HUDEP-2 (cell line): ENCODE data around the gene ST7.
A peak's percentile ranks its signal among the peaks of the same experiment; 100 is the strongest.

Source experiments
- DNase-seq, 76 experiments: peaks; one replicate each; lab custom pipeline; 2025; ENCODE audit not compliant: unreplicated experiment in 76 of 76; lab: John Stamatoyannopoulos, UW

Gene ST7

DNA sequence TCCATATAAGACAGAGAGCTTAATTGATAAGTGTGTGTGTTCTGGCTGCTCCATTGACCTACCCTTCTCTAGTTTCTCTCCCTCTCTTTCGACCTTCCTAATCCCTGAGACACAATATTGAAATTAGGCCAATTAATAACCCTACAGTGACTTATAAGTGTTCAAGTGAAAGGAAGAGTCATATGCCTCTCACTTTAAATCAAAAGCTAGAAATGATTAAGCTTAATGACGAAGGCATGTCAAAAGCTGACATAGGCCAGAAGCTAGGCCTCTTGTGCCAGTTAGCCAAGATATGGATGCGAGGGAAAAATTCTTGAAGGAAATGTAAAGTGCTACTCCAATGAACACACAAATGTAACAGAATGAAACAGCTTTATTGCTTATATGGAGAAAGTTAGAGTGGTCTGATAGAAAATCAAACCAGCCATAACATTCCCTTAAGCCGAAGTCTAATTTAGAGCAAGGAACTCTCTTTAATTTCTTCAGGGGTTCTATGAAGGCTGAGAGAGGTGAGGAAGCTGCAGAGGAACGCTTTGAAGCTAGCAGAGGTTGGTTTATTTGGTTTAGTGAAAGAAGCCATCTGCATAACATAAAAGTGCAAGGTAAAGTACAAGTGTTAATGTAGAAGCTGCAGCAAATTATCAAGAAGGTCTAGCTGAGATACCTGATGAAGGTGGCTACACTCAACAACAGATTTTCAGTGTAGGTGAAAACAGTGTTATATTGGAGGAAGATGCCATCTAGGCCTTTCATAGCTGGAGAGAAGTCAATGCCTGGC lies 53.8 kb downstream of the ST7 start:
- DNase-seq: no peak

DNA sequence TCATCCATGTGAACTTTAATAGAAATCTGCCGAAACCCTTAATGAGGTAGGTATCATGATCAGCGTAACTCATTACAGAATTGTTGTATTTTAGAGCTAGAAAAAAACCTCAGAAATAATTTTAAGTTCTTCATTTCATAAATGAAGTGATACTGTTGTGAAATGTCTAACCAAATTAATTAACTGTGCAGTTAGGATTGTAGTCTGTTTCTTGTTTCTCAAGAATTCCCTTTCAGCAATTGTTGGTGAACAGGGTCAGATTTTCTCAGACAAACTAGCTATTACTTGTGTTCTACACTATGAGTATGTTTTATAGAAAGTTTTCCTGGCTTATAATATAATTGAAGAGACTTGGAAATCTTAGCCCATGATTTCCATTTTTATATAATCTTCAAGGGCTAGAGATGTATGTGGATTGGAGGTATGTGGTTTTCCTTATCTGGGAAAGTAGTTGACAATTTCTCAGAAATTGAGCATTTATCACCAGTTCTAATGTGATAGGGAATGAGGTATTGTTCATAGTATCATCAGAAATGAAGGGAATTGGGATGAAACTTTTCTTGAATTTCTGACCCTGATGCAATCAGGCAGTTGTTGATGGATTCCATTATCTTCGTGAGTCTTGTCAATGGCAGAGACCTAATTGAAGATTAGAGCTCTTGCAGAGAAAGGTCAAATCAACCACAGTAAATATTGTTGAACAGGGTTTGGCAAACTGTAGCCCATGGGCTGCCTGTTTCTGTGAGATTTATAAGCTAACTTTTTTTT lies 55.0 kb downstream of the ST7 start:
- DNase-seq: no peak

DNA sequence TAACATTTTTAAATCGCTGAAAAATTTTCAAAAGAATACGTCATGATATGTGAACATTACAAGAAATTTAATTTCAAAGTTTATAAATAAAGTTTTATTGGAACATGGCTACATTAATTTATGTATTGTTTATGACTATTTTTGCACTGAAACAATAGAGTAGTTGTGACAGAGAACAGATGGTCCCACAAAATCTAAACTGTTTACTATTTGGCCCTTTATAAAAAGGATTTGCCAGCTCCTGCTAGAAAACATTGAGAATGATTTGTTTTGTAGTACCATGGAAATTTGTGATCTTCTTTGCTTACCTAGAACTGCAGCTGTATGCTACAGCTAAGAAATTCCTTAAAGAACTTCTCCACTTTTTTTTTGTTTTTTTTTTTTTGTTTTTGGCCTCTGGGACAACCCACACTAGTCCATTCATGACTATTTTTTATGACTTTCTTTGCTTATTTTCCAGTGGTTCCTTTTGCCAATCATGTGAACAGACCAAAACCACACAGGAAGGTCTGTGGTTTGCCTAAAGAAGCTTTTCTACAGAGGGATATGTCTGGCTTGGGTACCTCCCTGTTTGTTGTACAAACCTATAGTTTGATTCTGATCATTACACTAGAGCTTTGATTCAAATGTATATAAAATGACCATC lies 55.7 kb downstream of the ST7 start:
- DNase-seq: peak in 1 of 76 experiments; percentile 23

DNA sequence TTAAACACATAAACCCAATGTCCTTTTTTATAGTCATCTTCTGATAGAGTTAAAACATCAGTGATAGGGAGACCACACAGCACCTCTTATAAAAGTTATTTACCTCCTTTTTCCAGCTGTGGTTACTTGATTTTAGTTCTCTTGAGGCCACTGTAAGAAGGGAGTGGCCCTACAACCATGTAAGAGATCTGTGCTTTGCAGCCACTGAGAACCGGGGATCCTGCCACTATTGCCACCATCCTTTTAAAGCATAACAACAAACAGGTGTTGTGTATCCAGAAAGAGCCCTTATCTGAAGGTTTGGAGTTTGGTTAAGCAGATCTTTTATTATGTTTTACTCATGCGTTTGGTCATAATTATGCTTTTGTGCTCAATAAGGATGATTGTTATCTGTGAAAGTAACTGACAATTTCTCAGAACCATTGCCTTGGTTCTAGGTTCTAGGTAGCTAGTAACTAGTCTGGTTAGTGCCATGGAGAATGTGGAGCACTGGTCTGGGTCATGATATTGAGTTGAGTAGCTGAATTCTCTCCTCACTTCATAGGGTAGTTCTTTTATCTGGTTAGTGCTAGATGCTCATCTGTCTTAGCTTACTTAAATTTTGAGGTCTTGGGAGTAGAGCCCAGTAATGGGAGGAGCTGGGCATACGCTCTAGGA lies 56.5 kb downstream of the ST7 start:
- no peak for DNase-seq

DNA sequence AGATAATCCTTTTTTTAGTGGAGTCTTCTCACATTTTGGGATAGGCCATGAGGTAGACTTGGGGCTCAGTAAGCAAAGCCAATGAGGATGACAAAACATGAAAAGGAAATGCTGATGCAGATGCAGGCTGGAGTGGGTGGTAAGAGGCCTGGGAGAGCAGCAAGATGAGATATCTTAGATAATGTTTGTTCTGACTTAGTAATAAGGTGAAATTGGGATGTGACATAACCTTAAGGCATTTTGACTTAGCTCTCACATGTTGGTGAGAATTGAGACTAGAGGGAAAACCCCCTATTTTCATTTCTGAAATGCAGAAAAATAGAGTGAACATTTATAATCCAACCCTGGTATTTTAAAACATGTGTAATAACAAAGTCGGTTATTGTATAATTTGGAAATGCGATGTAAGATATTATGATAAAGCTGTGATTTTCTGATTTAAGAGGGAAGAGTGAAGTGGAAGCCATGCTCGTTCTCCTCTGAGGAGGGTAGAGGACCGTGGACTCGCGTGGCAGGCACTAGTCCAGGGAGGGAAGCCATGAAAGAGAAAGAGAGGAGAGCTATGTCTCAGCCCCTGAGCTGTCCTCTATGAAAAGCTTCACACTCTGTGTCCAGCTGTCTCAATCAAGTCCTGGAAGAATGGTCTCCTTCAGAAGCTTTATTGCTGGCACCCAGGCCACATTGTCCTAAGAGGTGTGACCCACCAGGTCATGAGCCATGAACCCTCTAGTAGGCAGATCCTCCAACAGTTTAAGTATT lies 57.3 kb downstream of the ST7 start:
- no peak for DNase-seq

DNA sequence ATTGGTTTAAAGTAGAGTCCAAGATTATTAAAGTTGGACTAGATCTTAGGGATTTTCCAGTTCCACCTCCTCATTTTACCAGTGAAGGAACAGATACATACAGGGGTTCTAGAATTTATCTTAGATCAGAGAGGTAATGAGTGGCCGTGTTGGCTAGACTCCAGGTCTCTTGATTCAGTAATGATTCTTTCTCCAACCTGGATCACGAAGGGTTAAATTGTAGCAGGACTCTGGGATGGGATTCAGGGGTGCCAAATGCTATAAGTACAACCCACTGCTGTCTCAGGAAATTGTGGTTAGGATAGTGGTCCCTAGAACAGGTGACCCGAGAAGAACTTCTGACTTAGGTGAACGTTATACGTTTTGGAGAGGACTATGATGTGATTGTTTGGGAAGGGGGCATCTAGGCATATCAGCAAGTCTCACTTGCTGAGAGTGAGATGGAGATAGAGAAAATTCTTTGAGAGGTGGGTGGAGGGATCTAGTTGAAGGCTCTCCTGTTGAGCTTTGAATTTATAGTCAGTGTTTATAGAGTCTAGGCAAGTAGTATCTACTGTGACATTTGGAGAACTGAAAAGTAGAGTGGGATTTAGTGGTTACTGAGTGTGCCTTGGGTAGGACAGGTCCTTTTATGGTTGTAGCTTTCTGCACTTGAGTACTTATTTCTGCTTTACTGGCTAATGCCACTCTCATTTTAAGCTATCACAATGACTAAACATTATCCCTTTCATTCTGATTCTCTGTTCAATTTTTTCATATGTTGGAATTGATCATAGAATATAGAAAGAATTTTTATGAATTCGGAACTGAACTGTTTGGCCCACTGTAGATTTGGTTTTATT lies 58.3 kb downstream of the ST7 start:
- no peak for DNase-seq

DNA sequence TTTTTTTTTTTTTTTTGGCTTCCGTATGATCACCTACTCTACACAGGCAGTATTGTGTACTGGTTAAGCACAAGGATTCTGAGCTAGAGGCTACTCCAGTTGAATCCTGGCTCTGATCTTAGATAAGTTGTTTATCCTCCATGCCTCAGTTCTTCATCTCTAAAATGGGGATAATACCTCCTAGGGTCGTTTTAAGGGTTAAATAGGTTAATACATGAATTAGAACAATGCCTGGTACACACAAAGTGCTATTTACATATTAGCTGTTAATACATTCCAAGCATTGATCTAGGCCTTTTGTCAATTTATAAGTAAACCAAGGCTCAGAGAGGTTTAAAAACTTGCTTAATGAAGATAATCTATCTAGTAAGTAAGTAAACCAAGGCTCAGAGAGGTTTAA lies 59.0 kb downstream of the ST7 start:
- no peak for DNase-seq

DNA sequence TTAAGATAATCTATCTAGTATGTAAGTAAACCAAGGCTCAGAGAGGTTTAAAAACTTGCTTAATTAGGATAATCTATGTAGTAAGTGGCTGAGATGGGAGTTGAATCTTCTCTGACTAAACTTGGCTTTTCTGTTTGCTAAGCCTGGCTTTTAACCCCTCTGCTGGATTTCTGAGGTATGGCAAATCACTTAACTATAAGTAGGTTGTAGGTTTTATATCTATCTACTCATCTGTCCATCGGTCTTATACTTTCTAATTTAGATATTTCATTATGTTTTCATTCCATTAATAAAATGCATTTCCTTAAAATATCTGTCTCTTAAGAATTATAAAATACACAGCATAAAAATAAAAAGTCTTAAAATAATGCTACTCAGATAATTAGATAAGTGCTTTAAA lies 59.4 kb downstream of the ST7 start:
- DNase-seq: peak in 24 of 76 experiments; percentile 13 to 65 (median 30)

DNA sequence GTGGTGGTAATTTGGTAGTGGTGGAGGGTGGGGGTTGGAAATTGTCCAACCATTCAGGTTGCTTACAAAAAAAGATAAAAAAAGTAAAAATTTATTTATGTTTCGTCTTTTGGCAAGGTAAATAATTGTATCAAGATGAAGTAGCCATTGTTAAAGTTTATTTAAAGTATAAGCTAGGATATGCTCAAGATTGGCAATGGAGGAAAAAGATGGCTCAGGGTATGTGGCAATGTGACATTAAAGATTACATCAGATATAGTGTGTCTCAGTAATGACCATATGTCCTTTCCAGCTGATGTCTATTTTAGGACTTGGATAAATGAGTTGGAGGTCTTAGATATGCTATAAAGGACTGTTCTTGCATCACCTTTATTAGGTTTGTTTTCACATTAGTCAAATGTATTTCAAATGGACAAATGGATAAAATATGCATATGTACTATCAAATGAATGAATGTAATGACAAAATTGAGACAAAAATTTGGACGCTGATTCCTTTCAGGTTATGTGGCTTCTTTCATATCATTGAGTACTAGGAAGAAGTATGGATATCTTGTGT lies 60.9 kb downstream of the ST7 start:
- peak in 19 of 76 experiments; percentile 15 to 76 (median 45) for DNase-seq

DNA sequence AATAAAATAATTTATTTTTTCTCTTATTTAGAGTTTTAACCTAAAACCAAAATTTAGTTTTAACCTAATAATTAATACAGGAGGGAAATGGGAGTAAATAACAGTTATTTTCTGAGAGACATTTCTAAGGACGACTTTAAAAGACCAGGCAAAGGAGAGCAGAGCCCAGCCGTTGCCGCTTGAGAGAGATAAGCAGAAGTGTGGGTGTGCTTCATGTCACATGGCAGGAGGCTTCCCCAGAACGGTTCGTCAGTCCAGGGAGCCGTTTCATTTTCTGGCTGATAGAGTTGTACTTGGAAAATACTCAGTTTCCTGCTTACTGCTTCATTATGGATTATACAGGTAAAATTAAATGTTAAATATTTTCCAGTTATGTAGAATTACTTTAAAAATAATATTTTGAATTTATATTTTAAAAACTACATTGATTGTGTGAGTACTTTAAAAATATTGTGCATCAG lies 61.4 kb downstream of the ST7 start:
- peak in 74 of 76 experiments; percentile 16 to 86 (median 70) for DNase-seq

DNA sequence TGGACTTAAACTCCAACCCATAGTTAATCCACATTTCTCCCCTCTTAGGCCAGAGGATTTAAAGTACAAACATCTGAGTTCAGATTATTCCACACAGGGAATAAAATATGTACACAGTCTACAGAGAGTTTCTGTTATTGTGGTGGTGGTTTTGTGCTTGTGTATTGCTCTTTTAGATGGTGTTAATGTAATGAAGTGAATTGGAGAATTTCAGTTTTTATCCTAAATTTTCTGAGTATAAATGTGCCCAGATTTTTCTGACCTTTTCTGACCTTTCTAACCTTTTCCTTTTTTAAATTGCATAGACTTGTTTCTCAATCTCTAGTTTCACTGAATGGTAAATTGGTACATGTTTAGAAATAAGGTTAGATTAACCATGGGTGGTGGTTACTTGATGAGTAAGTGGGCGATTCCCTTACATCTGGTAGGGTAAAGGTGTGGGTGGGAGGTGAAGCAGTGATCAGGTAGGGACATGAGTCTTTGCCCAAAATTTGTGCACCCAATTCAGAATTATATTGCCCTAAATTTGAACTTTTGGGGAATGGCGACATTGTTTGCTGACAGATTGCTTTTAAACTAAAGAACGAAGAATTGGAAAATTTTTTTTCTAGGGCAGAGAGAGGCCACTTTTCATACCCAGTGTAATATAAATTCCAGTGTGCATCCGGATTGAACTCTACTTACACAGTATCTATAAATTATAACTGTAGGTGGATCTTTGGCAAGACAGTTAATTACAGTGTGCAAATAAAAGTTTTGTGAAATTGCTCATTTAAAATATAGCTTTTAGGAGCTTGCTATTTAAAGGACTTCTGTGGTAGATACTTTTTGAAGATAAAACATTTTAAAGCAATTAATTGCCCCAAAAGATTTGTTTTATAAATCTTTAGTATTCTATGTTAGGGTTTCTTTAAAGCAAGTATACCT lies 62.2 kb downstream of the ST7 start:
- peak in 1 of 76 experiments; percentile 14 for DNase-seq

DNA sequence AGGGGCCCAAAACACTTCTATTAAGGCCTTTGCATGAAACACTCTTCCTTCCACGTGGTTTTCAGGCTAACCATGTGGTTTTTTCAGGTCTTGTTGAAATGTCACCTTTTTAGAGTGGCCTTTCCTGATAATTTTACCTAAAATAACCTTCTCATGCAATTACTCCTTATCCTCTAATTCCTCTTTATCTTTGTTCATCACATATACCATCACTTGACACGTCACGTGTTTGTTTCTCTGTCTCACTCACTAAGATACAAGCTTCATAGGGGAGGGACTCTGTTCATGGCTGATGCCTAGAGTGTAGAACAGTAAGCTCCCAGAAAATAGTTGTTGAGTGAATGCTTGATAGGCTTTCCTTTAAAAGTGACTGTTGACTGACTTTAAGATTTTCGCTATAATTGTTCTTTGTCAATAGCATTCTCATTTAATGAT lies 63.7 kb downstream of the ST7 start:
- peak in 28 of 76 experiments; percentile 12 to 57 (median 31) for DNase-seq

DNA sequence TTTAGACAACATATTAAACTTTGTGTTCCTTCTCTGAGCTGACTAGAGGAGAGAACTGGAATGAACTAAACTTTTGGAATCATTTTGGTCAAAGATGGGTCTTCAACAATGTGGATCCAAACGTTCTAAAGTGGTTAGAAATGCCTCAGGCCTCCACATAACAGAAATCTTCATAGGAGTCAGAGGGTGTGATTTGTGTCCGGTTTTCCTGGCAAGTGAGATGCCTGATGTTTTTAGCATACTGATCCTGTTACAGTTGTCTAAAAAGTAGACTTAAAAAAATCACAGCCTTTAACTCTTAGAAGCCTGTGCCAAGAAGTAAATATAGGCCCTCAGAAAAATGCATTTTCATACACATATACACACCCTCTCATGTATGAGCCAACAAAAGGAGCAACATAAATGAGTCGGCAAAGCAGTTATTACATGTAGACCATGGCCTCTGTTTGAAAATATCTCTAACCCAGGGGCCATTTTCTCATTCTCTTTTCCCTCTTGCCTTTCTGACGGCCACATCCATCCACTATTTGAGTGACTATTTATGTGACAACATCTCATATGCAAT lies 64.5 kb downstream of the ST7 start:
- DNase-seq: no peak

DNA sequence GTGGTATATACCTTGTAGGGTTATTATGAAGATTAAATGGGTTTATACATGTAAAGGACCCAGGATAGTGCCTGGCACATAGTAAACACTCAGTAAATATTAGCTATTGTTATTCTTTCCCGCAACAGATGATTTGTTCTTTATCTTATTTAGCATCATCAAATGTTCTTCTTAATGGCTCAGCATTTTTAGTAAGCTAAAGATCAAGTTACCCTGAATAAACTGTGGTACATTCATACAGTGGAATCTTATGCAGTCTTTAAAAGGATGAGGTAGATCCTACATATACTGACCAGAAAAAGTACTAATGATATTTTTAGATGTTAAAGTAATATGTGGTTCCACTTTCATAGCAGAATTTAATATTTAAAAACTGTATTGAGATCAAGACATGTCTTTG lies 65.4 kb downstream of the ST7 start:
- no peak for DNase-seq

DNA sequence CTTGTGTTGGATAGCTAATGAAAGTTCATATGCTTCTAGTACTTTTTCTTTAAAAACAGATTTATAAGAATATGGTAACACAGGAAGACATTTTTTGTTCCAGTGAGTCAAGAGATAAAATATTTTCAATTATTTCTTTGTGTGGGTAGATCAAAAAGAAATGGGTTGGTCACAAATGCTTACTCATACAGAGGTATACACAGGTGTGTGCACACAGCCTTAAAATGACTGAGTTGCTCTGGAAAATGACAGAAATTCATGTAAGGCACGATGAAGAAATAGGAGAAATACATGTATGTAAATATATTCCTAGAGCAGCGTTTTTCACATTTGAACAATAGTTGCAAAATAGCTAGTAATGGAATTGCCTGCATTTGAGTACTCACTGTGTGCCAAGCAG lies 66.0 kb downstream of the ST7 start:
- no peak for DNase-seq

DNA sequence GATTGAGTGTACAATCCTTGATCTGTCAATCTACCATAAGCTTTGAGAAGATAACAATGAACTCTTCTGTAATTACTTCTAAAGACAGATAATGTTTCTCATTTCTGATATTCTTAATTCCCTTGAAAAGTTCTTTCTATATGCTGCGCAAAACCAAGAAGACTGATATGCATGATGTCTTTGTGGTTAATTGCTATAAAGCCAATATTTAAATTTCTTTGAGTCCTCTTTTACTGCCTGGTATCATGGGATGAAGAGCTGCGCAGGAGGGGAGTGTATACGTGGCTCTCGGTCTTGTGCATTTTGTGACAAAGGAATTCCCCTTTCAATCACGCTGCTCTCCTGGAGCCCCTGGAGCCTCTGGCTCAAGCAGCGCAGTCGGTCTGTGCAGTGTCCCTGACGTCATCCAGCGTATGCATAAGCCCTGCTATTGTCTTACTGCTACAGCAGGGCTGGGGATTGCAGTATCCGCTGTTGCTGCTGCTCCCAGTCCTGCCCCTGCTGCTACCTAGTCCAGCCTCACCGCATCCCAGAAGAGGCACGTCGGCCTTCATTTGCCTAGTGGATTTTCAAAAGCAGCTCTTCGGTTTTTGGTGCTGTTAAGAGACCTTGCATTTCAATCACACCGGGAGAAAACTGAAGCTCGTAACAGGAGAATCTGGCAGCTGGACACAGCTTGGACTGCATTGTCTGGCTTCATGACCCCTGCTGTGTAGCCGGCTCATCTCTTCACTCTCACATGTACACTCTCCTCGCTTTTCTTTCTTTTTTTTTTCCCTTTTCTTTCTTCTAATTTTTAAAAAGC lies 66.7 kb downstream of the ST7 start:
- DNase-seq: no peak

DNA sequence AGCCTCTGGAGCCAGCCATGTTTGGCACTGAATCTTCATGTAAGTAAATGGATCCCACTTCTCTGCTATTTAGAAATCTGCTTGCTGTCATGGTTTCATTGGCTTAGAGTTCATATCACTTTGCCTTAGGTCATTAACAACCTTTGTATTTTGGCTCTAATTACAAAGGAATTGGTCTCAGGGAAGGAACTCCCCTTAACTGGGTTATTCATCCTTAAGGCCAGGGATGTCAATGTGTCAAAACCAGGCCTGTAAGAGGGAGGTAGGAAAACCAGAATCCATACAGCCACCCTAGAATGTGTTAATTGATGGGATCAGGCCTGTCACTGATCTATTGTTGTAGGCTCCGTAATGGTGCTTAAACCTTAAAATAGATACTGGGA lies 67.3 kb downstream of the ST7 start:
- DNase-seq: no peak
